GM12874 (cell line): ENCODE results near the gene SMARCE1.

Experiments
- CTCF ChIP-seq: IDR thresholded peaks from 2 replicates; pipeline ENCODE4 v1.5.1; 2011; ENCODE audit warnings: low read depth, mild to moderate bottlenecking, control low read depth, low read length, moderate library complexity; ENCODE audit not compliant: insufficient read depth

Gene SMARCE1

DNA sequence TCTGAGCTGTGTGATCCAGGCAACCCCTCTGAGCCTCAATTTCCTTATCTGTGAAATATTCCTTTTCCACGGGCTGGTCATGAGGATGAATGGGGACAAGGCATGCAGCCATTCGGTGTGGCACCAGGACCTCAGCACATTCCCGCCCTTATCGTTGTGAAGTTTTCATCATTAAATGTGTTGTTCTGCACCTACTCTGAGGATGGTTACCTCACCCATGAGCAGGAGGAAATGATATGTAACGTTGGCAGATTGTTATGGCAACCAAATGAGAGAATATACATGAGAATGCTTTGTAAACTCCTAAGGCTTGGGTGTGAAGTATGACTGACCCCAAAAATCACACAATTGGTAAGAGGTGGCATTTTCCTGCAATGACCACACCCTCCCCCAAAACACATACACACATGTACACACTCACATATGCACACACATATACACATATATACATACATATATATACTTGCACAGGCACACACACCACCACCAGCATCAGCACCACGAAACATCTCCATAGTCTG is 39.5 kb downstream of the SMARCE1 start:
- TF ChIP-seq CTCF, result no peak

GRCh38 chr17:40607641-40608040 is 40.0 kb downstream of the SMARCE1 start:
- TF ChIP-seq CTCF, result no peak

- TF ChIP-seq CTCF, result no peak
These were observed 40.9 kb downstream of the SMARCE1 start for GRCh38 chr17:40606548-40607353.

- TF ChIP-seq CTCF, result no peak
These were observed 42.3 kb downstream of the SMARCE1 start for GRCh38 chr17:40605306-40605705.

DNA sequence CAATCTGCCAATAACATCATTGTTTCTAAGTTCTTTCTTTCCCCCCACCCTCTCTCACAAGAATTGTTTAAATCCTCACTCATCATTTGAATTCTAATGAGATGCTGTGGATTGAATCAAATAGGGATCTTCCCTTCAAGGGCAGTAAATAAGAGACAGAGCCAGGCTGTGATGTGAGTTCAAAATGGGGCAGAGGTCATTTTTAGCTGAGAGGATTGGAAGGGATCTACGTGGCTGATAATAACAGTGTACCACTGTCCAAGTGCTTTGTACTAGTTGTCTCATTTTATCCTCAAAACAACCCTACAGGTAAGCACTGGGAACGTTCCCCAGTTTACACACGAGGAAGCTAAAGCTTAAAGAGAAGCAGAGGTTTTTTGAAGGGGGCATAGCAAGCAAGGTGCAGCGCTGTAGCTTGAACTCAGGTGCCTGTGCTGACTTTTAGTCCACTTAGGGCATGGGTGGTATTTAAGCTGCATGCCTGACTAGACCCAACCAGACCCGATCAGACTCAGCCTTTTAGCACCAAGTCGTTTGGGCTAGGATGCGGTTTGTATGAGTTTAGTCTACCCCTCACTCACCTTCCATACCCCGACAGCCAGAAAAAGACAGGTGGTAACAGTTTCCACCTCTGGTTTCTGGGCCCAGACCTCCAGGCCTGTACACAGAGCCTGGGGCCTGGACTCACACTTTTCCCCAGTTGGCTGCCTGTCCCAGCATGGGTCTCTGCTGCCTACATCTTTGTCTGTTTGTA is 43.1 kb downstream of the SMARCE1 start:
- TF ChIP-seq CTCF, result no peak

DNA sequence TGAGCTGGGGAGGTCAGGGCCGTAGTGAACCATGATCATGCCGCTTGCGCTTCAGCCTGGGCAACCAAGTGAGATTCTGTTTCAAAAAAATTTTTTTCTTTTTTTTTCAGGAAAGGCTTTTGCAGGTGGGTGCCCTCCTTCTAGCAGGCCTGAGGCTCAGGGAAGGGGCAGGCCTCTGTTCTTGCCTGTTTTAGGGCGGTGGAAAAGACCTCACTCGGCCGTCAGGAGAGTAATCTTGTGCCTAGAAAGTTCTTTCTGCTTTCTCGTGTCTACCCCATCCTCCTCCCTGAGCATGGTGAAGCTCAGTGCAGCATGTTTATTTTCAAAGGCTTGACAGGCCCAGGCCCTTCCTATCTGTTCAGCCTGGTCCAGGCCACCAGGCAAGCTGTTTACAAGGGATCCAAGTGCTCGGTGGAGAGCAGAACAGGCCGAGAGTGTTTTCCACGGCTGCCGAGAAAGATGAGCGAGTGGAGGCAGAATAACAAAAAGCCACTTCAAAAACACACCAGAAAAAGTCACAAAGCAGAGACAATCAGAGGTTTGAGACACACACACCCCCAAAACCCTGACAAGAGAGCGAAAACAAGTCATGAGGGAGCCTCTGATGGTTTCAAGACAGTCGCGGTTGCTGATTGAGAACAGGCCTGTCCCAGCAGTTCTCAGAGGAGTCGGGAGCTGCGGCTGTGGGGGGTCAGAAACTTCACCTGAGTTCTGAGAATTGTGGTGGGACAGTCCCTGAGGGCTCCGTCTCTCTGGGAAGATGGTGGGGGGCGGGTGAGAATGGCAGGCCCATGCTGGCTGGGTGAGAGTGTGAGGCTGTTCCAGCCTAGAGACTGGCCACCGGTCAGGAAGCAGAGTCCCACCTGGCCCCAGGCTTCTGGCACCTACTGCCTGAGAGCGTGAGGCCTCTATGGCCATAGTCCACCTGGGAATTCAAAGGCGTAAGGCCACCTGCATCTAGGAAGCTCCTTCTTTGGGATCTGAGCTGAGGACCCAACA is 44.9 kb downstream of the SMARCE1 start:
- no peak for TF ChIP-seq CTCF
